H9 (cell line): ENCODE data around the gene MACROD1. TPM values are rescaled to one million over a fixed set of nuclear protein-coding genes. Genes with fewer than 3 reads are reported as not detected.

Source experiments
- DNase-seq: peaks from one replicate; pipeline ENCODE4 v3.0.0-alpha.2; 2017
- H2AFZ ChIP-seq: one replicate; pipeline ENCODE4 v1.6.1; 2013; ENCODE audit warnings: mild to moderate bottlenecking, low read length, control low read depth, moderate library complexity
- H2AK5ac ChIP-seq: 2 replicates; pipeline ENCODE4 v1.6.1; 2013; ENCODE audit warnings: low read length, control low read depth, mixed read lengths; ENCODE audit not compliant: insufficient read length
- H2BK120ac ChIP-seq: one replicate; pipeline ENCODE4 v1.6.1; 2013; ENCODE audit warnings: low read depth, mild to moderate bottlenecking, low read length, control low read depth, inconsistent platforms; ENCODE audit not compliant: poor library complexity, severe bottlenecking
- H2BK12ac ChIP-seq: 2 replicates; pipeline ENCODE4 v1.6.1; 2013; ENCODE audit warnings: low read length, control low read depth, mixed read lengths, low read depth; ENCODE audit not compliant: insufficient read length
- H2BK15ac ChIP-seq: 2 replicates; pipeline ENCODE4 v1.6.1; 2013; ENCODE audit warnings: low read depth, low read length, control low read depth
- H2BK20ac ChIP-seq: one replicate; pipeline ENCODE4 v1.6.1; 2013; ENCODE audit warnings: low read depth, mild to moderate bottlenecking, low read length, control low read depth, inconsistent platforms; ENCODE audit not compliant: poor library complexity, severe bottlenecking
- H2BK5ac ChIP-seq: 2 replicates; pipeline ENCODE4 v1.6.1; 2013; ENCODE audit warnings: low read length, control low read depth, mixed read lengths; ENCODE audit not compliant: insufficient read length
- H3K14ac ChIP-seq: 2 replicates; pipeline ENCODE4 v1.6.1; 2013; ENCODE audit warnings: low read length, control low read depth; ENCODE audit not compliant: insufficient read depth
- H3K18ac ChIP-seq: 2 replicates; pipeline ENCODE4 v1.6.1; 2013; ENCODE audit warnings: low read depth, mild to moderate bottlenecking, mixed read lengths, low read length, control low read depth; ENCODE audit not compliant: insufficient read length
- H3K23ac ChIP-seq: 2 replicates; pipeline ENCODE4 v1.6.1; 2013; ENCODE audit warnings: low read length, control low read depth, mixed read lengths, low read depth; ENCODE audit not compliant: insufficient read length
- H3K23me2 ChIP-seq: 2 replicates; pipeline ENCODE4 v1.6.1; 2013; ENCODE audit warnings: low read depth, mild to moderate bottlenecking, mixed read lengths, low read length, control low read depth; ENCODE audit not compliant: insufficient read length, poor library complexity, severe bottlenecking
- H3K27ac ChIP-seq: 2 replicates; pipeline ENCODE4 v1.5.1; 2013; ENCODE audit warnings: low read length, control low read depth, mixed read lengths, low read depth; ENCODE audit not compliant: insufficient read length
- H3K27me3 ChIP-seq: 2 replicates; pipeline ENCODE4 v1.6.1; 2013; ENCODE audit warnings: low read length, control low read depth, inconsistent platforms; ENCODE audit not compliant: insufficient read depth
- H3K4ac ChIP-seq: 2 replicates; pipeline ENCODE4 v1.6.1; 2013; ENCODE audit warnings: low read depth, mild to moderate bottlenecking, control low read depth, inconsistent platforms, low read length, moderate library complexity
- H3K4me1 ChIP-seq: 2 replicates; pipeline ENCODE4 v1.6.1; 2013; ENCODE audit warnings: low read length, control low read depth, inconsistent platforms; ENCODE audit not compliant: insufficient read depth
- H3K4me2 ChIP-seq: 2 replicates; pipeline ENCODE4 v1.6.1; 2013; ENCODE audit warnings: low read length, control low read depth, mixed read lengths; ENCODE audit not compliant: insufficient read length, insufficient read depth
- H3K56ac ChIP-seq: 2 replicates; pipeline ENCODE4 v1.6.1; 2013; ENCODE audit warnings: low read depth, mild to moderate bottlenecking, mixed read lengths, low read length, control low read depth; ENCODE audit not compliant: insufficient read length
- H3K79me1 ChIP-seq: 2 replicates; pipeline ENCODE4 v1.6.1; 2013; ENCODE audit warnings: low read depth, mild to moderate bottlenecking, moderate library complexity, low read length, control low read depth, inconsistent platforms; ENCODE audit not compliant: insufficient read depth, poor library complexity, severe bottlenecking
- H3K79me2 ChIP-seq: 2 replicates; pipeline ENCODE4 v1.6.1; 2013; ENCODE audit warnings: low read length, control low read depth, inconsistent platforms; ENCODE audit not compliant: insufficient read depth
- H3K9ac ChIP-seq: 2 replicates; pipeline ENCODE4 v1.6.1; 2013; ENCODE audit warnings: low read length, control low read depth, mixed read lengths; ENCODE audit not compliant: insufficient read length; ENCODE audit errors: extremely low read depth
- H3K9me3 ChIP-seq: one replicate; pipeline ENCODE4 v1.6.1; 2013; ENCODE audit warnings: low read depth, low read length, inconsistent platforms; ENCODE audit not compliant: control insufficient read depth
- H3T11ph ChIP-seq: one replicate; pipeline ENCODE4 v1.6.1; 2013; ENCODE audit warnings: mild to moderate bottlenecking, low read length, control low read depth, inconsistent platforms
- H4K20me1 ChIP-seq: one replicate; pipeline ENCODE4 v1.6.1; 2013; ENCODE audit not compliant: control insufficient read depth, insufficient read length, insufficient read depth
- H4K5ac ChIP-seq: 2 replicates; pipeline ENCODE4 v1.6.1; 2013; ENCODE audit warnings: low read depth, mild to moderate bottlenecking, mixed read lengths, low read length, control low read depth; ENCODE audit not compliant: insufficient read length
- H4K8ac ChIP-seq: replicated peaks from 2 replicates; pipeline ENCODE4 v1.6.1; 2013; ENCODE audit warnings: low read length, control low read depth, mixed read lengths, low read depth; ENCODE audit not compliant: insufficient read length
- H4K91ac ChIP-seq: 2 replicates; pipeline ENCODE4 v1.6.1; 2013; ENCODE audit warnings: low read depth, mild to moderate bottlenecking, moderate library complexity, mixed read lengths, low read length, control low read depth; ENCODE audit not compliant: insufficient read length
- H3K27ac Mint-ChIP-seq, 3 experiments: 2 replicates in 2 of 3; 3 replicates in 1 of 3; pipeline ENCODE4 v1.8.0; 2020 to 2021; ENCODE audit warnings: mixed read lengths in 3 of 3, mild to moderate bottlenecking in 1 of 3, moderate library complexity in 1 of 3
- H3K27me3 Mint-ChIP-seq: 2 replicates; pipeline ENCODE4 v1.8.0; 2021; ENCODE audit warnings: low read depth, mild to moderate bottlenecking, moderate library complexity, mixed read lengths
- H3K36me3 Mint-ChIP-seq, 3 experiments: 2 replicates in 2 of 3; 3 replicates in 1 of 3; pipeline ENCODE4 v1.8.0; 2020 to 2021; ENCODE audit warnings: low read depth in 3 of 3, mixed read lengths in 3 of 3; ENCODE audit not compliant: insufficient read depth in 1 of 3
- H3K4me1 Mint-ChIP-seq, 2 experiments: 2 replicates each; pipeline ENCODE4 v1.8.0; 2020; ENCODE audit warnings: mixed read lengths in 2 of 2
- H3K4me3 Mint-ChIP-seq, 2 experiments: 2 replicates in 1 of 2; 3 replicates in 1 of 2; pipeline ENCODE4 v1.8.0; 2020 to 2021; ENCODE audit warnings: mild to moderate bottlenecking in 2 of 2, mixed read lengths in 2 of 2, moderate library complexity in 1 of 2
- H3K9me3 Mint-ChIP-seq, 2 experiments: 2 replicates in 1 of 2; 3 replicates in 1 of 2; pipeline ENCODE4 v1.8.0; 2020; ENCODE audit warnings: mild to moderate bottlenecking in 2 of 2, mixed read lengths in 2 of 2, moderate library complexity in 1 of 2
- CTCF ChIP-seq: fragments of 200-600 bp; sonication (generic); conservative IDR thresholded peaks from 3 replicates; pipeline ENCODE4 v1.8.0; 2021; ENCODE audit warnings: antibody characterized with exemption, mild to moderate bottlenecking
- WGBS: extraction: QIAGEN DNeasy Blood & Tissue Kit; methylation state at CpG from one replicate; pipeline ENCODE4 v1.1.7; 2013; ENCODE audit warnings: missing lambda C conversion rate, low lambda C conversion rate, mixed read lengths; ENCODE audit not compliant: insufficient read length; ENCODE audit errors: extremely low coverage; 5-methylcytosine and 5-hydroxymethylcytosine counted together
- total RNA-seq: library from RNA; stranded (reverse); gene quantifications from 2 replicates; pipeline ENCODE4 v1.2.1, GENCODE V29; 2021

The MACROD1 gene
- total RNA-seq, 1 experiment from 2014 or later = 21.2 TPM

DNA sequence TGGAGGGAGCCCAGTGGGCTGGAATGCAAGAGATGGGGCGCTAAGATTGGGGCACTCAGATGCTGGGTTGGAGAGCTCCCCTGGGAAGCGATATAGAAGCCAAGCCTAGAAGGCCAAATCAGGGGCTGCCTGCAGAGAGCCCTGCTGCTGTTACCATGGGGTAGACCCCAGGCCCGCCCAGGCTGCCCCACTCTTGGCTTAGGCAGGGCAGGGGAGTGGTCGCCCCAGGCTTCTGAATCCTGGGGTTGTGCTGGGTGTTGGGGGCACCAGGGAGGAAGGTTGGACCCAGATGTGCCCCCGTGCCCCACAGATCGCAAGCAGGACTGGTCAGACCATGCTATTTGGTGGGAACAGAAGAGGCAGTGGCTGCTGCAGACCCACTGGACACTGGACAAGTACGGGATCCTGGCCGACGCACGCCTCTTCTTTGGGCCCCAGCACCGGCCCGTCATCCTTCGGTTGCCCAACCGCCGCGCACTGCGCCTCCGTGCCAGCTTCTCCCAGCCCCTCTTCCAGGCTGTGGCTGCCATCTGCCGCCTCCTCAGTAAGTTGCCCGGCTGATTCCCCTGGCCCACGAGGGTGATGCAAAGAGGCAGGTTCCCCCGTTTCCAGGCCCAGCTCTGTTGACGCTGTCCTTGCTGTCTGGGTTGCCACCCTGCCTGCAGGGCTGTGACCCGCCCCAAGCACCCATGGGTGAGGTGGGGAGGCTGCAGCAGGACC lies 44.5 kb upstream of the MACROD1 start:
- Histone ChIP-seq H3K9me3 (no peaks in the 10 kb centered on the region), H3K9ac (no peak overlapping the region), H3K79me1 (no peaks in the 10 kb centered on the region), H3K27ac (no peak overlapping the region), H2BK12ac (no peak overlapping the region), H4K8ac (no peak overlapping the region), H3K79me2 (no peaks in the 10 kb centered on the region), H3K18ac (no peak overlapping the region), H3K14ac (no peak overlapping the region; the same call in 1 of the 2 replicates), H4K5ac (no peak overlapping the region), H3T11ph (no peak overlapping the region), H2AFZ (no peak overlapping the region), H2BK120ac (no peak overlapping the region), H3K4me1 (no peaks in the 10 kb centered on the region), H2BK15ac (no peak overlapping the region), H3K4me2 (no peak overlapping the region), H3K23me2 (no peaks in the 10 kb centered on the region), H4K20me1 (no peaks in the 10 kb centered on the region), H3K4ac (no peak overlapping the region), H3K27me3 (no peaks in the 10 kb centered on the region), H2BK20ac (no peak overlapping the region), H2AK5ac (no peak overlapping the region), H4K91ac (no peak overlapping the region), H2BK5ac (no peak overlapping the region), H3K23ac (no peak overlapping the region), H3K56ac (no peak overlapping the region)
- H3K9me3 Mint-ChIP-seq = no peaks in the 10 kb centered on the region
- H3K36me3 Mint-ChIP-seq = peaks cover 6 to 52% (median 43%) of the 10 kb centered on the region in 3 experiments
- H3K27me3 Mint-ChIP-seq = no peaks in the 10 kb centered on the region
- no peak overlapping the region for H3K4me3 Mint-ChIP-seq
- H3K27ac Mint-ChIP-seq = peak overlapping the region in 1 of 3 experiments; percentile 91; a peak in 1 of 7 replicates
- H3K4me1 Mint-ChIP-seq = no peaks in the 10 kb centered on the region
- WGBS = no CpG with 5 or more reads among the region's 24 CpGs
- no peak for DNase-seq
- TF ChIP-seq CTCF = no peak
